OCI-LY1 (cell line): Measurements from ENCODE around the gene EPX.

Source experiments
- CTCF ChIP-seq: fragments of 200-600 bp; sonication (generic), shearing (Covaris generic); IDR thresholded peaks from 2 replicates; pipeline ENCODE4 v1.5.1; 2017; ENCODE audit warnings: mild to moderate bottlenecking, antibody characterized with exemption, low read length, moderate library complexity, mixed read lengths
- EZH2 ChIP-seq: fragments of 200-600 bp; sonication (generic), shearing (Covaris generic); IDR thresholded peaks from 2 replicates; pipeline ENCODE4 v1.8.0; 2017; ENCODE audit warnings: borderline replicate concordance, mixed run types, mild to moderate bottlenecking, antibody characterized with exemption, low read length, moderate library complexity, mixed read lengths

- TF ChIP-seq CTCF (no peak), EZH2 (no peak)
Observed at GRCh38 chr17:58191241-58191896, 1.2 kb upstream of the EPX start.
